Keratinocyte (primary cell): ENCODE data around the gene CSMD2.

Experiments
- CTCF ChIP-seq, 3 experiments: IDR thresholded peaks in 1 of 3; conservative IDR thresholded peaks in 1 of 3; optimal IDR thresholded peaks in 1 of 3; 2 replicates in 2 of 3; 3 replicates in 1 of 3; pipeline versions ENCODE3 to v1.5.1; 2011; ENCODE audit warnings: low read length in 3 of 3, mild to moderate bottlenecking in 3 of 3, moderate library complexity in 2 of 3, control low read depth in 1 of 3, inconsistent platforms in 1 of 3; ENCODE audit not compliant: insufficient read depth in 2 of 3; ENCODE audit errors: extremely low read depth in 1 of 3
- EZH2 ChIP-seq: IDR thresholded peaks from one replicate; pipeline ENCODE4 v1.6.1; 2012; ENCODE audit warnings: inconsistent platforms, mild to moderate bottlenecking, low read length, moderate library complexity

DNA sequence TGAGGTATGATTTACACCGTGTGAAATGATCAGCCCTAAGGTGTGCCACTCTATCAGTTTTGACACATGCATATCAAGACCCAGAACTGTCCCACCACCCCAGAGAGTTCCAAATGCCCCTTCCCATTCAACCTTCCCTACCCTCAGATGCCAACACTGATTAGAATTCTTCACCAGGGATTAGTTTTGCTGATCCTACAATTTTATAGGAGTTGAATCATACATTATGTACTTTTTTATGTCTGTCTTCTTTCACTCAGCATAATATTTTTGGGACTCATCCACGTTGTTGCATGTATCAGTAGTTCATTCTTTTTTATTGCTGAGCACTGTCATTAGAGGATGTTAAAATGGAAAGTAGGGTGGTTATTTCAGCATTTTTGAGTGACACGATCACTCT is 514.3 kb downstream of the CSMD2 start:
- TF ChIP-seq CTCF (optimal IDR thresholded peaks at IDR 0.05 in 1 of 3, IDR thresholded peaks at IDR 0.05 in 1 of 3, conservative IDR thresholded peaks at IDR 0.05 in 1 of 3; ENCODE audit: extremely low read depth in 1 of 3, insufficient read depth in 2 of 3, low read length in 3 of 3) = no peak
- no peak for TF ChIP-seq EZH2
